Myocyte (in vitro differentiated cells): ENCODE data around the gene STX16. TPM values are rescaled to one million over a fixed set of nuclear protein-coding genes. Genes with fewer than 3 reads are reported as not detected.
"Not testable (repeated sequence)": the region's sequence is repeated elsewhere in the genome, so short reads cannot be mapped to it uniquely, and the experiment has no call there.

Experiments
- DNase-seq: peaks from one replicate; pipeline ENCODE4 v3.0.0-alpha.2; 2012; ENCODE audit warnings: low read depth
- total RNA-seq: library from RNA; depleted of rRNA; stranded (reverse); fragments of >200 nt; gene quantifications from 2 replicates; pipeline ENCODE4 v1.2.3, GENCODE V29; 2014

STX16 gene
- total RNA-seq, 1 donor from 2014 or later = 18.5 TPM

DNA sequence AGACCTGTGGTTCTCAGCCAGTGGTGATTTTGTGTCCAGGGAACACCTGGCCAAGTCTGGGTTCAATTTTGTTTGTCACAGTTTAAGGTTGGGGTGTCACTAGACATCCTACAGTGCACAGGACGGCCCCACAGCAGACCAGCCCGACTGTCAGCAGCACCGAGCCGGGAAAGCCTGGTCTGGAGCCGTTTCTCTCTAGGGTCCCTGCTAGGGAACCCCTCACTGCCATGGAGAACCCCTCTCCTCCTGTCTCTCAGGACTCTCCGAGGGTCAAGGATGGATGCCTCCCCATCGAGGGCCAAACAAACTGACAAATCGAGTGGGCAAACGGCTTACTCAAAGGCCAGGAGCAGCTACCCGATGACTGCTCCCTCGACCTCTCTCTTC is 15.8 kb upstream of the STX16 start:
- no peak for DNase-seq

DNA sequence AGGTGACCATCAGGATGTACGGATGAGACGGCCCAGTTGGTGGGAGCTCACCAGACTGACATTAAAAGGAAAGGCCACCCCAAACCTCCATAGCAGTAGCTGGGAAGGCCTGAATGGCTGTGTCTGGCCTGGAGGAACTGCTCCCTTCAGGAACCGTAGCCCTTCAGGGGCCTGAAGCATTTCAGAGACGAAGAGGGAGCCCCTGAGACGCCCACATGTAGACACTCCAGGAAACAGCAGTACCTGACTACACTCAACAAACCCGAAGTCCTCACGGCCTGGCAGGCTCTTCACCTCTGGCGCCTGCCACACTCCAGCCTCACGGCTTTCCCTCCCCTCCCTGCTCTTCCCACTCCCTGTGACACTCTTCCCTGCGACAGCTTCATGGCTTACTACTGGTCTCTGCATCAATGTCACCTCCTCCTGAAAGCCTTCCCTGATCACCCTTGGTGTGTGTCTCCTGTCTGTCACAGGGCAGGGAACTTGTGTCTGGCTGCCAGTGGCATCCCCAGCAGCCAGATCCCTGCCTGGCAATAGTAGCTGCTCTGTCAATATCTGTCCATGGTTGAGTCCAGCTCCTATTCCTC is 14.6 kb upstream of the STX16 start:
- DNase-seq = no peak

DNA sequence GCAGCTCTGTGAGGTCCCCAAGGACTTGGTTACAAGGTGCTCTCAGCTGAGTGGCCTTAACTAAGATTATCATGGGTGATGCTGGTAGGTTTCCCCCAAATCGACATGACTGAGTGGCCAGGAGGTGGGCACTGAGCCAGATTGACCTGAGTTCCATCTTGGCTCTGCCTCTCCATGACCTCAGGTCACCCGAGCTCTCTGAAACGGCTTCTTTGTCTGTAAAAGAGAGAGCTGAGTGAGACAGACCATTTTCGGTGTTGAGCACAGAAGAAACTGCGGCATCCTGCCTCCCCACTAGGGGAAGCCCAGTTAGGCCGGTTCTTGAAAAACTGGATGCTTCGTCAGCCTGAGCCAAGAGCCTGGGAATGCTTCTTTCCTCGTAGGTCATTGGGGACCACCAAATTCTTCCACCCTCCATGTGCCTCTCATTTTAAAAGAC is 14.1 kb upstream of the STX16 start:
- no peak for DNase-seq

DNA sequence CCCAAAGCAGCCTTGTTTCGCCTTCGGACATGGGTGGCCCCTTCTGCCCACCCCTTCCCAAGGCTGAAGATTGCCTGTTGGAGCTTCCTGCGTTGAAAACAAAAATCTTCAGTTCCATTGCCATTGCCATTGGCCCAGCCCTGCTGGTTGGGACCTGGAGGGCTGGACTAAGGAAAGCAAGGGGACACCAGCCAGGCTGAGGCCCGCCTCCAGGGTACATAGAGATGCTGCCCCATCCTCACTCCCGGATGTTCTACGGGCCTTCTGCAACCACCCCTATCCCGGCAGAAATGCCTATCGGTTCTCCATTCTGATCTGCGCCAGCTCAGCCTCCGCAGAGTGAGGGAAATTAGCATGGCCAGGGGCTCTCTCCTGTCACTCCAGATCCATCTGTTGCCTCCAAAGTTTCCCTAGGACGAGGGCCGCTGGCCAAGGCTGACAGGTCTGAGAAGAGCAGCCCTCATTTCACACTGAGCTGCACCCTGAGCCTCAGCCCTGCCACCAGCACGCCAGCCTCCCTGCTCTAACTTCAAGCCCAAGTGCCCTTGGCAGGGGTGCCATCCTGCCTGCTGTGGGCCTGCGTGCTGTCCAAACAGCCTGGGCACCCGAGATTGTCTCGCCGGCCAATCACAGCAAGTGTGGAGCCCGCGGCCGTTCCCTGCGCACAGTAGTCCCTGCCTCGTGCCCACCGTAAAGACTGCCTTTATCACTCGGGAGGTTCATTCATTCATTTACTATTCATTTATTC is 13.4 kb upstream of the STX16 start:
- DNase-seq = no peak

DNA sequence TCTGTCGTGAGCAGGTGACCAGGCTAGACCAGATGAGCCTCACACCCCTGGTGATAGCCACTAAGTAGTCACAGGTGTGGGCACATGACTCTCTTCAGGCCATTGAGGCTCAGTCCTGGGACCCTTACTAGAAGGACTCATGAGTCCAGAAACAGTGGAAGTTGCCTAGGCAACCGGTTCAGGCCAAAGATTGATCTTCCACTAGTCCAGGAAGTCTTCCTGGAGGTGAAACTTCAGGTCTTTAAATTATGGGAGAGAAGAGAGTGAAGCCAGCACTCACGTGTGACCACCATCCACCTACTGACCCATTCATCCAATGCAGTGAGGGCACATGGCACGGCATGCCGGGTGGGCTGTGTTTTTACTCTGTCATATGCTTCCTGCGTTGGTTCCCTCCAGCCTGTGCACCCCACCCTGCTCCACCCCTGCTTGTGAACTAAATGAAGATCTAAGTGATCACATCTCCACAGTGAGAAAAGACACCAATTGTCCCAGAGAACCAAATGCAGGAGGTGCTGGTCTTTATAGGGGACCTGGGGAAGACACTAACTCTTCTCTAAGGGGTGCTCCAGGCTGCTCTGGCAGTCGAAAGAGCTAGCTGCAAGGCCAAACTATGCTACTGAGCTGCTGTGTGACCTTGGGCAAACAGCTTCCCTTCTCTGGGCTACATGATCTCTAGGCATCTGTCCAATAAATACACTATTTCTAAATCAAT is 12.5 kb upstream of the STX16 start:
- no peak for DNase-seq

DNA sequence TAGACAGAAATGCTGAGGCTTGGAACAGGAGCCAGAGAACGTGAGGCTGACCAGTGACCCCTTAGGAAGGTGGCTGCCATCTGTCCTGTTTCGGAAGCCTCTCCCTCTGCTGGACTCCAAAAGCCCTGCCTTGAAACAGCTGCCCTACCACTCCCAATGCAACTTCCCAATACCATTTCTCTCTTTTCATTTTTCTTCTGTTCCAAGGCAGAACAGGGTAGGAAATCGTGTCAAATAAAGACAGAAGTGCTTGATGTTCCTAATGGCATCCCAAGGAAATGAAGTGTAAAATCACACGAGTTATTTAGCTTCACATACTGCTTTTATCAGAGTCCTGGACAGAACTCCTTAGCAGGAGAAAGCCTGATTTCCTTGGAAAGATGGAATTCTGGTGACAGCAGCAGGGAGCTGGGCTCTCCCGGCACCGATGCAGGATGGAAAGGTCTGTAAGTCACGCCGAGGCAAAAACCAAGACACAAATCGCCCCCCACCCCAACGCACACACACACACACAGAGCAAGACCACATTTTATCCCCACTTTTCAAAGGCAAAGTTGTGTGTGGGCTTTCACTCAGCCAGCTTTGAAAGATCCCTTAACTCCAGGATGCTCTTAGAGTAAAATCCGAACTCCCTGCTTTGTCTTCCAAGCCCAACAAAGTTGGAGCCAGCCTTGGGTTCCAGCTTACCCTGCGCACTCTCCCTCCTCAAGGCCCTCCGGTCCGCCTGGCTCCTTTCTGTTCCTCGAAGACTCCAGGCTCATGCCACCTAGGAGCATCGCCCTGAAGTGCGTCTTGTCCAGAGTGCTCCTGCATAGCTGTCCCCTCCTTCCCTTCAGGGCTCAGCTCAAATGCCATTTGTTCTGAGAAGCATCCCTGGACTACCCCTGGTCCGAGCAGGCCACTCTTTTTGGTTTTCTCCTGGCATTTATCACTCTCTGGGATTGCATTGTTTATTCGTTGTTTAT is 11.6 kb upstream of the STX16 start:
- DNase-seq = peak; percentile 88

DNA sequence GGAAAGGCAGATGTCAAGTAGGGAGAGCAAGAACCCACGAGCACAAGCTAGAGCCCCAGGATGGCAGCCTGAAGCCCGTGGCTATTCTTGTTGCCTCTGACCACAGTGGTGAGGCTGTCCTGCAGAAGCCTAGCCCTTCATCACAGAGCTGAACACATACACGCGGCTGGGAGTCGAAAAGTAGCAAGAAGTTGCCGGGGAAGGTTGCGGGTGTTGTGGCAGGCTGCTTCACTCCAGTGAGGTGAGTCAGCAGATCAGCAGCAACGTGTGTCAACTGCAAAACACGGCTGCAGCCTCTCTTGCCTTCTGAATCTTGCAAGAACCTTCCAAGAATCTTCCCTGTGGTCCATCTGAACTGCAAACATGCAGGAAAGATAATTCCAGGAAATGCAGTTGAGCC is 10.6 kb upstream of the STX16 start:
- peak; percentile 88 for DNase-seq

DNA sequence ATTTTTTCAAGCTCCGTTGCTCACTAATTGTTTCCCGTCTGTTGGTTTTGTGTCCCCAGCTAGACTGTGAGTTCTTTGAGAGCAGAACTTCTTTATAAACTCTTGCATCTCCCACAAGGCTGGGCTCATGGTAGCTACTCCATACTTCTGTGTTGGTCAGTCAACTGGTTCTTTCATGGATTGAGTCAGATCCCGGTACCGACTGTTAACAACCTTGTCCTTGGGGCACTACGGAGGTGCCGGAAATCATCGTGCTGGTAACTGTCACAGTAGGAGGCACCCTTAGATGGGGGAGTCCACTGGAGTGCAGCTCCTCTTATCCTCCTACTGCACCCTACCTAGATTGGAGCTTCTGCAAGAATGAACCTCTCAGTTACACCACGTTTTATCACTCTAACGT is 8.6 kb upstream of the STX16 start:
- no peak for DNase-seq

DNA sequence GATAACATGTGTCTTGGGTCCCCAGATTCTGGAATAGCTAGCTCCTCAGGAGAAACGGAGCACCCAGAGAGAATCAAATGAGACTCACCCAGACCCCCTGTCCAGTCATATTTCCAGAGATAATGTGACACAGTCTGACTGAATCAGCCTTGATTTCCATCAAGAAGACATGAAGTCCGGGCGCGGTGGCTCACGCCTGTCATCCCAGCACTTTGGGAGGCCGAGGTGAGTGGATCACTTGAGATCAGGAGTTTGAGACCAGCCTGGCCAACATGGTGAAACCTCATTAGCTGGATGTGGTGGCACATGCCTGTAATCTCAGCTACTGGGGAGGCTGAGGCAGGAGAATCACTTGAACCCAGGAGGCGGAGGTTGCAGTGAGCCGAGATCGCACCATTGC is 8.2 kb upstream of the STX16 start:
- not testable (repeated sequence) for DNase-seq

DNA sequence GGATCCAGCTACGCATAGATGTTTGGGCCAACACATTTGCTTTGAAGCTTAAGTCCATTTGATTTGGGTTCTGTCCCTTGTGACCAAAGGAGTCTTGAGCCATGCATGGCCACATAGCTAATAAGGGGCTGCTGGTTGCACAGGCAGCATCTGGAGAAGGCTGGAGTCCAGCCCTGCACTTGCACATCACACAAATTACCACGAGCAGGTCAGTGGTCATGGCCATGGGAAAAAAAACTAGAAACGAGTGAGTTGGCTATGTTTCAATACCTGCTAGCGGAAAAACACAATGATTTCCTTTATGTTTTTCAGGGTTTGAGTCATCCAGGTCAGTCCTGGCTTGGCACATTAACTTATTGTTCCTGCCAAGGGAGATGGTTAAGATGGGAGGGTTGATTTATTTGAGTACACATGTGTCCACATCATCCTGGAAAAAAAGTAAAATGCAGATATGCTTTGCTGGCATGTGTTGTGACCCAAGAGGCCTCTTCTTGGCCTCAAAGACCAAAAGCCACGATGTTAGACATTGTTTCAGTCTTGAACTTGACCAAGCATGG is 5.6 kb upstream of the STX16 start:
- no peak for DNase-seq

DNA sequence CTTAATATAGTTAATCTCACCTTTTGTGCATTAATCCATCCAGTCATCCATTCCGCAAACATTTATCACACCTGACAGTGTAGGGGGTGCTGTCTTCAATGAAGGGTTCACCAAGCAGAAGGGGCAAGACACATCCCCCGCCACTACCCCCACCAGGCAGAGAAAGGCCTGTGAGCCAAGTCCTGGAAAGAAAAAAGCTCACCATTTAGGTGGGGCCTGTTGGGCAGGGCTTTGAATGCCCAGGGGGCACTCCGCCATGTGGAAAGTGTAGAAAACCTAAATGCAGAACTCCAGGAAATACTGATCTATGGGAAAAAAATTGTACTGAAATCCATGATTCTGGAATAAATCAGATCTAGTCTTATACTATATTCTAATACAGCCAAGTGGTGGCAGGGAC is 4.8 kb upstream of the STX16 start:
- no peak for DNase-seq

DNA sequence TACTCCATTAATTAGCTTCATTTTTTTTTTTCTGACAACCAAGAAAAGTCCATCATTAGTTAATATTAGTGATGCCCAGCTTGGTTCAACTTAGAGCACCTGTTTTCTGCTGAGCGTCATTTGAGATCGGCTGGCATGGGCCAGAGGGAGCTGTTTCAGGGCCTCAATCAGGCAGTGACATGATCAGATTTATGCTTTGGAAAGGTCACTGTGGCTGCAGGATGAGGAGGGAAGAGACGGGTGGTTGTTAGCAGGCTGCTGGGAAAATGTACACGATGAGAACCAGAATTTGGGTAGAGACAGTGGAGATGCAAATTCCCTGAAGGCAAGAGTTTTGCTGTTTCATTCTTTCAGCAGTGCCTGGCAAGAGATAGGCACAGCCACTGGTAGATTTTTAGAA is 4.4 kb upstream of the STX16 start:
- DNase-seq = peak; percentile 29

DNA sequence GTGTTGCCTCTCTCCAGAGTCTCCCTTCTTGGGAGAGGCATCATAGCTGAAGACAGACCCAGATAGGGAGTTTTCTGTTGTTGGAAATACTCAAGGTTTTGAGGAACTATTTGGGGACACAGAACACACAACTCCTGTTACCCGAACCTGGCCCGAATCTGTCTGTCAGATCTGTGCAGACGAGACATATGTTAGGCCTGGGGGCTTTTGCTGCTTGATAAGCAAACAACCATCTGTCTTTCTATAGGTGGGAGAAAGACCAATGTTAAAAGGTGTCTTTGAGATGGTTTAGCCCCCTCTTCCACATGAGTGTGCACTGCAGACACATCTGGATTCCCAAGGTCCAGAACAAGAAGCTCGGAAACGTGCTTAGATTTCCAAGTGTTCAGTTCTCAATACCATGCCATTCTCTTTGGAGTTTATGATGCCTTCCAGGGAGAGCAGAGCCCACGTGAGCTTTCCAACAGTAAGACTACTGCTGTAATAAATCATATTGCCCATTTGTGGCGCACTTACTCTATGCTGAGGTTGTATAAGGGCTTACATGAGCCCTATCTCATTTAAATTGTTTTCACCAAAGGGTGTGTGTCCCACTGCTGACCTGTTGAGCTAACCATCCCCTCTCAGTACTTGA is 3.8 kb upstream of the STX16 start:
- no peak for DNase-seq

DNA sequence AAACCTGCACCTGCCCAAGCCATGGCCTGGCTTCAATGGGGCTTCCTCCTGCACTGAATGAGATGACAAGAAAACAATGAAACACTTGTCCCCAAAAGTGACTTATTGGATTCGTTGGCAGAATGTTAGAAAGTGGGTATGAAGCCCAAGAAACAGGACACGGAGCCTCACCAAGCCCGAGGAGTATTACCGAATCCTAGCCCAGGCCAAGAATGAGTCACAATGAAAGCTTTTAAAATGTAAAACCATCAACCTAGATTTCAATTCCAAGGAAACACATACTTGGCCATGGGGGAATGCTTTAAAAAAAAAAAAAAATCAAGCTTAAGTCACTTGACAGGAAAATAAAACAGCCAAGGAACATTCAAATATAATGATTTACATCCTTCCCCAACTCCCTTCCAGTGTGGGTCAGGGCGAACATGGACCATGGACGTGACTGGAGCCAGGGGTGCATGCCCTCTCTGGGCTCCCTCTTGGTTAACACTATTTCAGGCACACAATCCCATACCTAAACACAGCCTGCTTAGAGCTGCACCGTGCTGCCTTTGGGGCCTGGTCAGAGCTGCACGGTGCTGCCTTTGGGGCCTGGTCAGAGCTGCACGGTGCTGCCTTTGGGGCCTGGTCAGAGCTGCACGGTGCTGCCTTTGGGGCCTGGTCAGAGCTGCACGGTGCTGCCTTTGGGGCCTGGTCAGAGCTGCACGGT is 3.1 kb upstream of the STX16 start:
- no peak for DNase-seq

DNA sequence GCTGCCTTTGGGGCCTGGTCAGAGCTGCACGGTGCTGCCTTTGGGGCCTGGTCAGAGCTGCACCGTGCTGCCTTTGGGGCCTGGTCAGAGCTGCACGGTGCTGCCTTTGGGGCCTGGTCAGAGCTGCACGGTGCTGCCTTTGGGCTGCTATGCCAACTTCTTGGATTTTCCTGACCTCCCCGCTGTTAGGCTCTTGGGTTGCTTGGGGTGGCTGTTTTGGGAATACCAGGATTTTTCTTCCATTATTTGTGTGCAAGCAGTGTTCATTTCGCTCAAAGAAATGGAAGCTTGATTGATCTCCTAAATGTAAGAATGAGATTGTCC is 2.6 kb upstream of the STX16 start:
- DNase-seq = not testable (repeated sequence)

DNA sequence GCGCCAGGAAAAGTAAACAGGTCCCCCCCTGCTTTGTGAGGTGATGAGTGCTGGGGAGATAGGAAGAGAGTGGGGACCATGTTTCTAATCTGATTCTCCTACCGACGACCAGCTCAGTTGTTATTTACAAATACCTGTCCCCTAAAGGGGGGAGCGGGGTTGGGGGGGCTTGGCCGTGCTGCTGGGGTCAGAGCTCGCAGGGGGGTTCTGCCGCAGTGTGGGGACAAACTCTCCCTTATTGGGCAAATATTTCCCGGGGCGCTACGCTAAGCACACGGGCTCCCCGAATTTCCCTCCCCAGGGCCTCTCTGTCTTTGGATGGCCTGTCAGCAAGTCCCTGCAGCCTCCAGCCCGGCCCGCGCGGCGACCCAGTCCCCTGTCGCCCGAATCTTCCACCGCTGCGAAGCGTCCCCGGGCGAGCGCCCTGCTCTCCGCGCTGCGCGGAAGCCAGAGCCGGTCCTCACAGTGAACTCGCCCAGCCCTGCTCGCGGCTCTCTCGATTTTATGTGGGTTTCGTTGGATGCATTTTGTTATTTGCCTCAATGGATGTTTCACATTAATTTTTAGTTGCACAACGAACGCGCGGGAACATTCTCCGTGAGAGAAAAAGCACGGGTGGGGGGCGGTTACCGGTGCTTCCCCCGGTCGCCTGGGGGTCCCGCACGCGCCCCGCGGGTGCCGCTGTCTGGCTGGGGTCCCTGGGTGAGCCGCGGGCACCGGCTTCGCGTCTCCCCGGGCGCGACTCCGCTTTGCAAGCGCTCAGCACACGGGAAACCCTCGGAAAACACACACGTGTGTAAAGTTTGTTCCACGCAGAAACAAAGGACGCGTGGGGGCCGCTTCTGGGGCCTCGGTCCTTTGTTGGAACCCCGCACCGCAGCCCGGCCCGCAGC is 1.5 kb upstream of the STX16 start:
- no peak for DNase-seq

DNA sequence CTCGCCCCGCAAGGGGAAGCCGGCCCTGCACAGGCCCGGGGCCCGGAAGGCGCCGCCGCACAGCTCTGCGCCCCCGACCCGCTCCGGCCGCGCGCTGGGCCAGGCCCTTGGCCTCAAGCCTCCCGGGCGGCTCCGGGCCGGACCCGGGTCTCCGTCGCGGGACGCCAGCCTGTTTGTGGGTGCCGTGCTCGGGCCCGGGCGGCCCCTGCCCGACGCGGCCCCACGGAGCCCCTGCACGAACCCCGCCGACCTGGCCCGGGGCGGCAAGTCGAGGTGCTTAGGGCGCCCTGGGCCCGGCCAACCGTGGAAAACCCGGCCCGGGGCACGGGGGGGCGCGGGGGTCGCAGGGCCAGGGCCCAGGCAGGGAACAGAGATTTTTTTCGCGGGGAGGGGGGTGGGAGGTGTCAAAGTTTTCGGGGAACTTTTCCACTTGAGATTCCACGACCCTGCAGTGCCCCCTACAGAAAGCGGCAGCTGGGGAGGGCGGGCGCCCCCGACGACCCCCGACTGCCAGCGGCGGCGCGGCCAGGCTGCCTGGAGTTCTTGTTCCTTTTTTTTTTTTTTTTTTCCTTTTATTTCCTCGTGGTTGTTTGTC is 805 bp upstream of the STX16 start:
- no peak for DNase-seq

DNA sequence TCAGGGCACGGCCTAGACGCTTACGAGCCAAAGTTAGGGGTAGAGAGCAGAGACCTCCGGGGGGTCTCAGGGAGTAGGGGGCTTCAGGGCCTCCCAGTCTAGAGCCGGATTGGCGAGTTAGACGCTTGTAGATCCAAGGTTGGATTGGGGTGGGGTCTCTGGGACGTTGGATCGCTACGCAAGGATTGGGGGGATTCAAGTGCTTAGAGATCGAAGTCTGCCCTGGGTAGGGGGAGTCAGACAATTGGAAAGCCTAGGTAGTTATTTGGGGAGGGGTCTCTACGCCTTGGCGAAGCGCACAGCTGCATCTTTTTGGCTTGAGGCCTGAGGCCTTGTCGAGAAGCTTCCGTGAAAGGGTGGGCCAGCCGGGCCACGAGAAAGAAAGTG is 469 bp downstream of the STX16 start:
- no peak for DNase-seq
